ENCODE measurements around the gene WDFY2. TPM values are rescaled to one million over a fixed set of nuclear protein-coding genes. Genes with fewer than 3 reads are reported as not detected.

The WDFY2 gene
- total RNA-seq, 4 donors from 2014 or later: 17.6 to 36.4 (median 22.0) TPM

DNA sequence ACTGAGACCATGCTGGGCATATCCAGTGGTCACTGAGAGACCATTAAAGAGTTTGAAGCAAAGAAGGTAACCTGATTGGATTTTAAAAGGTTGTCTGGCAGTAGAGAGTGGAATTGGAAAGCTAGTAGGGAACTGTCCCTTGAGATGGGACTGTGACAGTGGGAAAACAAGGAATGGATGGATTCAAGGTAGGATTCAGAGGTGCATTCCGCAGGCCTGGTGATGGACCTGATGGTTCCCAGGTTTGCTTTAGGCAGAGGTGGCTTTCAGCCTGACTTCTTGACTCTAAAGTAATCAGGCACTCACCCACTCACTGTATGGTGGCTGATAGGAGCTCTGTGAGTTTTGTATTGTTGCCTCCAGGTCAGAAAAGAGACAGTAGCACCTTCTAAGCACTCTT, 146.7 kb downstream of the WDFY2 start:
- TF ChIP-seq CTCF (IDR thresholded peaks at IDR 0.05; ENCODE audit: low read depth): no peak

DNA sequence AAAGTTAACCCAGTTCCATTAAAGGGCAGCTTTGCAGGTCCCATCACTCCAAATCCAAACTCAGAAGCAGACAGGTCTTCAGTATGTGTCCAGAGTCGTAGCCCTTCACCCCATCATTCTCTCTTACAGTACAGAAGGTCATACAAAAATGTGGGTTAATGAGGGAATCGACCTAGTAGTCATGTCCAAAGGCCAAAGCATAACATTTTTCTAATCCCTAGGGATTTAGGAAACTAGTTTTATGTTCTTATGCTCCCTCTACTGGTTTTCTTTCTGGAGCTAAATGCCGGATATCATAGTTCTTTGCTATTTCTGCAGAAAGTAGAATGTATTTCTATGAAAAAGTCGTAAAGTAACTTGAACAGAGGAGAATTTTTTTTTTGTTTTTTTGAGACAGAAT, 147.5 kb downstream of the WDFY2 start:
- TF ChIP-seq CTCF (IDR thresholded peaks at IDR 0.05; ENCODE audit: low read depth): no peak

DNA sequence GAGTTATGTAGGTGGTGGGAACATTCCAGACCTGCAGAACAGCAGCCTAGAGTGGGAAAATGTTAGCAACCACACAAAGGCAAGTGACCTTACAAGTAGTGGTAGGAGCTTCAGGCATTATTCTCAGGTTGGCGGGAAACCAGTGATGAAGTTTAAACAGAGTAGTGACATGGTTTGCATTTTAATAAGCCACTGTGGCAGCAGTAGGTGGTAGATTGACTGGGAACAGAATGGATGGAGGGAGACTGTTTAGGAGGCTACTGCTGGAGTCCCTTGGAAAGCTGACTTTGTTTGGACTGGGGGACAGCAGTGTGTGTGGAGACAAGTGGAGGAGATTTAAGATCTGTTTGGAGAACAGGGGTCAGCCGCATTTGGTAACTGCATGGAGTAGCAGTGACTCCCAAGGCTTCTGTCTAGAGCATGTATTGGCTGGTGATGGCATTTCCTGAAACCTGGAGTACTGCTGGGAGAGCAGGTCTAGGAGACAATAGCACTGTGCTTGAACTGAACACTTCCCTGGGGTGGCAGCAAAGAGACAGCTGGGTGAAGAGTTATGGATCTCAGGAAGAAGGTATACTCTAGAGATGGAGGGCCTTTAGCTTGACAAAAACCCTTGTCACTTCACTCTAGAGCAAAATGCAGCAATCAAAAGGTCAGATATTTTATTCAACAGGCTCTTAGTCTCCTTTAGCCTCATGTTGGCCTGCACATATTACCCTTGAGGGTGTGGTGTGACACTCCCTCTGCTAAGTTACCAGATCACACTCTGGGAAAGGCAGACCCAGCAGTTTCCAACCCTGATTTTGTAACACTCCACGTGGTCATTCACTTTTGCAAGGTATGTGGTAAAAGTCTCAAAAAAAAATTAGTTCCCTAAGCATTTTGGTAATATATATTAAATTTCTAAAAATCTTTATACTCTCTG, 149.4 kb downstream of the WDFY2 start:
- TF ChIP-seq CTCF (IDR thresholded peaks at IDR 0.05; ENCODE audit: low read depth): no peak

- no peak for TF ChIP-seq CTCF (IDR thresholded peaks at IDR 0.05; ENCODE audit: low read depth)
Observed at GRCh38 chr13:51734786-51735185, 150.5 kb downstream of the WDFY2 start.

DNA sequence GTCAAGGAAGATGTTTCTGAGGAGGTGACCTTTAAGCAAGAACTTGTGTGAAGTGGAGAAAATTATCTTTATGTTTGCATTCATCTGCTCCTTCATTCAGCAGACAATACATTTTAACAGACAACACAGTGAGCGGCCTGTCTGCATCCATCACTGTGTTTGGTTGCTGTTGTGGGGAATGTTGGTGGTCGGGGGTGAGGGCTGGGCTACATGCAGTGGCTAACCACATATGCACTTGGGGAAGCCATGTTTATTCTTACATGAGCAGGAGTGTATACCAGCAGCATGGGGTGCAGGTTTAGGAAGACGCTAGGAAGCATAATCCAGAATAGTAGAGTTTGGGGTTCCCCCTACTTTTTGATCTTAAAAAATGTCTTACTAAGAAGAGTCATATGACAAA, 153.3 kb downstream of the WDFY2 start:
- TF ChIP-seq CTCF (IDR thresholded peaks at IDR 0.05; ENCODE audit: low read depth): no peak

DNA sequence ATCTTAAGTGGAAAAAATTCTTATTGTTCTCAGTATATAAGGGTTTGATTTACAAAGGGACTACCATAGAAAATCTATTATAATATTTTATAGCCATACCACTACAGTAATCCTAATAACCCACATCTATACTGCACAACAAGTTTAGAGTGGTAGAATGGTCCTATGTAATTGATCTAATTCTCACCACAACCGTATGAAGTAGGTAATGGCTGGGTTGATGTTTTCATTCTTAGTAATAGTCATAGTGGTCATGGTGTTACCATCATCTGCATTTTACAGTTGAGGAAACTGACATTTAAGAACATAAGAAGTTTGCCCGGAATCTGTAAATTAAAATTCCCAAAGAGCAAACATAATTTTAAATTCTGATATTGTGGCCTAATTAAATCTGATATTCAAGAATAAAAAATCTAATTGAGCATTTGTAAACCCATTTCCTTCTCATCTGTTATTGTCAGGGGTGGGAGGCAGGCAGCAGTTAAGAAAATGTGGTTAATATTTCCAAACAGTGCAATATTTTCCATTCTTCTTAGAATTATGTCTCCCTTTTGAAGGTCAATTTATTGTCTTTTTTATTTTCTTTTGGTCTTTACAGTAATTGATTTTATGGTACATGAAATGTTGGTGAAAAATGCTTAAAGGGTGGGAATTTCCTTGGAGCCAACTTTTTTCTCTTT, 154.1 kb downstream of the WDFY2 start:
- TF ChIP-seq CTCF (IDR thresholded peaks at IDR 0.05; ENCODE audit: low read depth): no peak

DNA sequence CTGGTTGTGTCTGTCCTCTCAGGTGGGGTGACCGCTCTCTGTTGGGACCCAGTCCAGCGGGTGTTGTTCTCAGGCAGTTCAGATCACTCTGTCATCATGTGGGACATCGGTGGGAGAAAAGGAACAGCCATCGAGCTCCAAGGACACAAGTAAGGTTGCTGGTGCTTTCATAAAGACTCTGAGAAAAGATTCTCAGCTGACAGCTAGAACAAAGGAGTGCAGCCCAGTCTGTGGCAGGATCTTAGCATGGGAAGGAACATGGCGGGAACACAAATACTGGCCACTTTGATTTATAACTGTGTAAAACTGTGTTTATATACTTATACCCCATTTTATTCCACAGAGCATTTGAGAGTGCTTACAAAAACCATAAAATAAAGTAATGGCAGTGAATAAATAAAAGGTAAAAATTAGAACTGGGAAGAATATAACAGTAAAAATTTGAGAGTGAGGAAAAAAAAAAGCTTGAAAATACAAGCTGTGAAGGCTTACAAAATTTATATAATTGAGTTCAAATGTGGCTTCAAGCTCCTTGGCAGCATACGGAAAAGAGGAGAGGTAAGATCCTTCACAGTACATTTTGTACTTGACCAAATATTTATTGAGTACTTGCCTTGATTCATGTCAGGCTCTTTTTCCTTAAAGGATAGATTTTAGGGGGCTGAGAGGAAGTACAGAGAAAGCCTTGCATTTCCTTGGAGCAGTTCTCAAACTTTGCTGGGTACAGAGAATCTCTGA, 154.9 kb downstream of the WDFY2 start:
- TF ChIP-seq CTCF (IDR thresholded peaks at IDR 0.05; ENCODE audit: low read depth): no peak

Data from subcutaneous adipose tissue (tissue), 4 donors.